ENCODE measurements around the gene RYR2. TPM values are rescaled to one million over a fixed set of nuclear protein-coding genes. Genes with fewer than 3 reads are reported as not detected.

RYR2 gene
- polyA plus RNA-seq, 3 donors from 2014 or later = 0.12 to 0.18 TPM; not detected in 1

DNA sequence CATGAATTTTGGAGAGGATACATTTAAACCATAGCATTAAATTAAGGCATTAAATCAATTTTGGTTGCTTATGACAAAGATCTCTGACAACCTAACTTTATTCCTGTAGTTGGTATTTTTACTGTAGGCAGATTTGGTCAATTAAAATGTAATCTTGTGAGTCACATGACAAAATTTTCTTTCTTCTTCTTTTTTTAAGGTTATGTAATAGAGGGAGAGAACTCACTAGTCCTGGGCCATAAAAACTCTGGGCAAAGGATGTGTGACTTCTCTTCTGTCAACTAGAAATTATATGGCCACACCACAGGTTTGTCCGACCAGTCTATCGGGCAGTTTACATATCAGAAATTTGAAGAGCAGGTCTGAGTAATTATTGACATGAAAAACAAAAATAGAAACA is 181.4 kb downstream of the RYR2 start:
- H3K4me3 Mint-ChIP-seq = no peak overlapping the region
- H3K9me3 Mint-ChIP-seq = peaks cover 0 to 8% (median 4%) of the 10 kb centered on the region in 6 donors
- H3K27me3 Mint-ChIP-seq (ENCODE audit: low read depth in 3 of 3) = peaks cover 0 to 2% (median 2%) of the 10 kb centered on the region in 3 donors
- no peak for DNase-seq
- no peaks in the 10 kb centered on the region for H3K36me3 Mint-ChIP-seq
- H3K27ac Mint-ChIP-seq = no peak overlapping the region
- H3K4me1 Mint-ChIP-seq = no peaks in the 10 kb centered on the region

DNA sequence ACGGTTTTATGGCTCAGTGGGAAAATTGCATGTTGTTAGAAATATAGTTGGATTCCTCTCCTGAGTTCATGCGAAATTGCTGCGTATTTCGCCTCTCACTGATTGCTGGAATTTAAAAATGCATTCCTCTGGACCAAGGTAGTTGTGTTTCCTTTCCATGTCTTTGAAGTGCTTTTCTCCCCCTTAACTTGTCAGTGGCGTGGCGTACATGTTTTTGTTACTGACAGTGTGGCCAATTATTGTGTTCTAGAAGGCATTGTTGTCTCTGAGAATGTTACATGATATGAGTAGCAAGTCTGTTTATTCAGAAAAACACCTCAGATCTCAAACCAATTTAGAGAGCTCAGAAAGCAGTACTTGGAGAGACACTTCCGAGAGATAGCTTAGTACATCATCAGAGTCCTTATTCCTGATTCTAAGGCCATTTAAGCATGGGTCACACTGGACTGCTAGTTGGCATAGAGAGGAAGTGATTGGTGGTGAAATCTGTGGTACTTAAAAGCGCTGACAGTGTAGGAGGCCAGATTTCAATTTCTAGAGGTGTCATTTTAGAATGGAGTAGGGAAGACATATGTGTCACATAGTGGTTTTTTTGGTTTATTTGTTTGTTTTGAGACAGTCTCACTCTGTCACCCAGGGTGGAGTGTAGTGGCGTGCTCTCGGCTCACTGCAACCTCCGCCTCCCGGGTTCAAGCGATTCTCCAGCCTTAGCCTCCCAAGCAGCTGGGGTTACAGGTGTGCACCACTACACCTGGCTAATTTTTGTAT is 184.4 kb downstream of the RYR2 start:
- Mint-ChIP-seq H3K27ac (no peak overlapping the region), H3K27me3 (ENCODE audit: low read depth in 3 of 3) (peaks cover 1 to 5% (median 4%) of the 10 kb centered on the region in 3 donors), H3K4me1 (no peaks in the 10 kb centered on the region), H3K4me3 (no peak overlapping the region), H3K9me3 (peaks cover 0 to 11% (median 4%) of the 10 kb centered on the region in 6 donors), H3K36me3 (no peaks in the 10 kb centered on the region)
- DNase-seq = no peak

DNA sequence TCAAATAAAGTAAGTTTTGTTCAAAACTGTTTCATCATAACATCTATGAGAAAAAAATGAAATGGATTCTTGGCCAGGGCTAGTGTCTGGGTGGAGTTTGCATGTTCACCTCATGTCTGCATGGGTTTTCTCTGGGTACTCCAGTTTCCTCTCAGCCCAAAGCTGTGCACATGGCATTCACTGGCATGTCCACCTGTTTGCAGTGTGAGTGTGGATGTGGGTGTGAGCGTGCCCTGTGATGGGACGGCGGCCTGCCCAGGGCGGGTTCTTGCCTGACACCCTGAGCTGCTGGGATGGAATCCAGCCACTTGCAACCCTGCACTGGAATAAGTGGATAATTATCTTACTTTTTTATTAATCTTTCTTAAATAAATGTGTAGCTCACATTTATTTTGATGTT is 185.5 kb downstream of the RYR2 start:
- Mint-ChIP-seq H3K4me3 (no peak overlapping the region), H3K27me3 (ENCODE audit: low read depth in 3 of 3) (peaks cover 1 to 5% (median 4%) of the 10 kb centered on the region in 3 donors), H3K36me3 (no peaks in the 10 kb centered on the region), H3K4me1 (no peaks in the 10 kb centered on the region), H3K9me3 (peaks cover 0 to 6% (median under 1%) of the 10 kb centered on the region in 6 donors), H3K27ac (no peak overlapping the region)
- no peak for DNase-seq

DNA sequence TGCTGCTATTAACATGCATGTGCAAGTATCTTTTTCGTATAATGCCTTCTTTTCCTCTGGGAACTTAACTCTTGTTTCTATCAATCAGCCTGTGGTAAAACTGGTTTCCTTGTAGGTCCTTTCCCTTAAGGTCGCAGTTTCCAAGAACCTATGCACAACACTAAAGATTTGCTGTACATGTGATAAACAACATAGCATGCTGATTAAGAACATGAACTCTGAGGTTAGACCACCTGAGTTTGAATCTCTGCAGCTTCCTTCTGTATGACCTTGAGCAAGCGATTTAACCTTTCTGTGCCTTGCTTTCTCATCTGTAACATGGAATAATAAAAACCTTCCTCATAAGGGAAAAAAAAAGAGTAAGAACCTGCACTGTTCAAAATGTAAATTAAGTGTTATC is 186.4 kb downstream of the RYR2 start:
- Mint-ChIP-seq H3K36me3 (no peaks in the 10 kb centered on the region), H3K4me3 (no peak overlapping the region), H3K9me3 (peaks cover 0 to 6% (median under 1%) of the 10 kb centered on the region in 6 donors), H3K27ac (no peak overlapping the region), H3K4me1 (no peaks in the 10 kb centered on the region), H3K27me3 (ENCODE audit: low read depth in 3 of 3) (peaks cover 1 to 5% (median 2%) of the 10 kb centered on the region in 3 donors)
- DNase-seq = no peak

DNA sequence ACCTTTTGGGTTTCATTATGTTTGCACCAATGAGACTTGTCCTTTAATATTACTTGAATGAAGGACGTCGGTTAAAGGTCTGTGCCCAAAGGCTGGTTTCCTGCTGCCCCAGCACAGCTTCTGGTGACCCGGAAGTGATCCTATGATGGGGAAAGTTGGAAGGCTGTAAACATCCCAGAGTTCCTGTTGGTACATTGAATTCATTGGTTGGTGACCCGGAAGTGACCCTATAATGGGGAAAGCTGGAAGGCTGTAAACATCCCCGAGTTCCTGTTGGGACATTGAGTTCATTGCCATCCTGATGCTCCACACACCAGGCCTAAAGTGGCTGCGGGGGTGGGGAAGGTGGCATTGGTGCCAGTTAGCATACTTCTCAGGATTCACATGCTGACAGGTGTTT is 187.3 kb downstream of the RYR2 start:
- Mint-ChIP-seq H3K27me3 (ENCODE audit: low read depth in 3 of 3) (peaks cover 1 to 5% (median 2%) of the 10 kb centered on the region in 3 donors), H3K27ac (no peak overlapping the region), H3K4me1 (no peaks in the 10 kb centered on the region), H3K4me3 (no peak overlapping the region), H3K9me3 (peaks cover 0 to 8% (median under 1%) of the 10 kb centered on the region in 6 donors), H3K36me3 (no peaks in the 10 kb centered on the region)
- no peak for DNase-seq

DNA sequence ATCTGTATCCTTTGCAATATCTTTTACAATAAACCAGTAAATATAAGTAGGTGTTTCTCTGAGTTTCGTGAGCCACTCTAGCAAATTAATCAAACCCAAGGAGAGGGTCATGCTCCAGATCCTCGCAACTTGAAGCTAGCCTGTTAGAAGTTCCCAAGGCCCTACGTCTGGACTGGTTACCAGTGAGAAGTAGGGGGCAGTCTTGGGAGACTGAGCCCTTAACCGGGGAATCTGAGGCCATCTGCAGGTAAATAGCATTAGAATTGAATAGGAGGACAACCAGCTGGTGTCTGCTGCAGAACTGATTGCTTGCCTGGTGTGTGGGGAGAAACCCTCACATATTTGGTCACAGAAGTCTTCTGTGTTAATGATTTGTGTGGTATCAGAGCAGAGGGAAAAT is 190.5 kb downstream of the RYR2 start:
- no peak overlapping the region for H3K27ac Mint-ChIP-seq
- no peaks in the 10 kb centered on the region for H3K36me3 Mint-ChIP-seq
- no peaks in the 10 kb centered on the region for H3K4me1 Mint-ChIP-seq
- H3K4me3 Mint-ChIP-seq = no peak overlapping the region
- peaks cover 1 to 3% (median 2%) of the 10 kb centered on the region in 3 donors for H3K27me3 Mint-ChIP-seq (ENCODE audit: low read depth in 3 of 3)
- H3K9me3 Mint-ChIP-seq = peaks cover 0 to 4% (median 1%) of the 10 kb centered on the region in 6 donors
- no peak for DNase-seq

DNA sequence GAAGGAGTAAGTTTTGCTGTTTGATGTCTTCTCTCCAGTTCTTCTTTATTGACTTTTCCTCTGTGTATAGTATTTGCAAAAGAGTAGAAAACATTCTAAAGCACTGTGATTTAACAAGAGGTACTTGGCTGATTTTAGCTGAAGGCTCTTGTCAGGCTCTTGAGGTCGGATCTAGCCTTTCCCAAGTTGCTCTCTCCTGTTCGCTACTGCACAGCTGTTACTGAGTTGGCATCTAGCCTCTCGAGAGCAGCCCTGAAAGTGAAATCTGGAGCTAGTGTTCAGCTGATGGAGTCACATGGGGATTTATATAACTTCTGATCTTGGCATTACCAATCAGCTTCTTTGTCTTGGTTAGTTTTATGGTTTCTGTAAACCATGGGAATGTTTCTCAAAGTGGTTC is 193.1 kb downstream of the RYR2 start:
- H3K9me3 Mint-ChIP-seq = peaks cover 0 to 3% (median under 1%) of the 10 kb centered on the region in 6 donors
- H3K4me3 Mint-ChIP-seq = no peak overlapping the region
- peaks cover 0 to 3% (median 0%) of the 10 kb centered on the region in 3 donors for H3K27me3 Mint-ChIP-seq (ENCODE audit: low read depth in 3 of 3)
- H3K4me1 Mint-ChIP-seq = no peaks in the 10 kb centered on the region
- H3K36me3 Mint-ChIP-seq = no peaks in the 10 kb centered on the region
- no peak overlapping the region for H3K27ac Mint-ChIP-seq
- DNase-seq = no peak

DNA sequence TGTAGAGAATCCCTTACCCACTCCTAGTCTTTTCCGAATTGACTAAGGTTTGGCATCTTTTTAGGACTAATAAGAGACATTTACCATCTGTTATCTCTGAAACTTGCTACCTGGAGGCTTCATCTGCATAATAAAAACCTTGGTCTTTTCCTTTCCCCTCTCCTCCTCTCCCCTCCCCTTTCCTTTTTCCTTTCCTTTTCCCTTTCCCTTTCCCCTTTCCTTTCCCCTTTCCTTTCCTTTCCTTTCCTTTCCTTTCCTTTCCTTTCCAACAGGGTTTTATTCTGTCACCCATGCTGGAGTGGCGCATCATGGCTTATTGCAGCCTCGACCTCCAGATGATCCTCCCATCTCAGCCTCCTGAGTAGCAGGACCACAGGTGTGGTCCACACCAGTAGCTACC is 195.7 kb downstream of the RYR2 start:
- no peak overlapping the region for H3K27ac Mint-ChIP-seq
- no peaks in the 10 kb centered on the region for H3K27me3 Mint-ChIP-seq (ENCODE audit: low read depth in 3 of 3)
- peaks cover 0 to 2% (median 0%) of the 10 kb centered on the region in 6 donors for H3K9me3 Mint-ChIP-seq
- H3K4me1 Mint-ChIP-seq = no peaks in the 10 kb centered on the region
- H3K4me3 Mint-ChIP-seq = no peak overlapping the region
- DNase-seq = no peak
- no peaks in the 10 kb centered on the region for H3K36me3 Mint-ChIP-seq

DNA sequence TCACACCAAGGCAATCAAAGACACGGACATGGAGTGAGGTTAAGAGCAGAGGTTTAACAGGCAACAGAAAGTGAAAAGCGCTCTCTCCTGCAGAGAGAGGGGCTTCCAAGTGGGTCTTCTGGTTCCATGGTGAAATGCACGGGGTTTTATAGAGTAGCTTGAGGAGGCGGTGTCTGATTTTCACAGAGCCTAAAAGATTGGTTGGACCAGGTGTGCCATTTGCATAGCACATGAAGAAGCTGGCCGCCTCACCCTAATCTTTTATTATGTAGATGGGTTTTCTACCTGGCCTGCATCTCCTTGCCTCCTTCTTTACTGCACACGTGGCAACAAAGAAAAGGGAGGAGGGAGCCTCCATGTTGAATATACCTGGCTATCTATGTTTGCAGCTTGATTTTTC is 197.3 kb downstream of the RYR2 start:
- Mint-ChIP-seq H3K27ac (no peak overlapping the region), H3K9me3 (peaks cover 0 to 4% (median 2%) of the 10 kb centered on the region in 6 donors), H3K27me3 (ENCODE audit: low read depth in 3 of 3) (no peaks in the 10 kb centered on the region), H3K4me1 (no peaks in the 10 kb centered on the region), H3K36me3 (no peaks in the 10 kb centered on the region), H3K4me3 (no peak overlapping the region)
- no peak for DNase-seq

DNA sequence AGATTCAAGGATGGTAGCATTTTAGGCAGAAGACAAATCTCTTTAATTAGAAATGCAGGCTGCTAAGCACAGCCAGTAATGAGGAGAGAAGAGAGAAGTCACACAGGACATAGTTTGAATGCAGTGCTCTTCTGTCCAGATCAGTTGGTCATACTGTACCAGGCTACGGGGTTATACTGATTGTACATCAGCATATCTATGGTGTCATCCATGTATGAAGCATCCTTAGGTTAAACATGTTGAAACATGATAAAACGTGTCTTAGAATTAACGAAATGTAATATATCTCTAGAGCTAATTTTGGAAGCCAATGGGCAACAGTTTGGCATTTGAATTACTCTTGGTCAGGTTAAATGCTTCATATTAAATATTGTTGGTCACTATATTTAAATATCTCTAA is 199.1 kb downstream of the RYR2 start:
- Mint-ChIP-seq H3K4me1 (no peaks in the 10 kb centered on the region), H3K27me3 (ENCODE audit: low read depth in 3 of 3) (no peaks in the 10 kb centered on the region), H3K27ac (no peak overlapping the region), H3K4me3 (no peak overlapping the region), H3K9me3 (peaks cover 0 to 4% (median 3%) of the 10 kb centered on the region in 6 donors), H3K36me3 (no peaks in the 10 kb centered on the region)
- no peak for DNase-seq

DNA sequence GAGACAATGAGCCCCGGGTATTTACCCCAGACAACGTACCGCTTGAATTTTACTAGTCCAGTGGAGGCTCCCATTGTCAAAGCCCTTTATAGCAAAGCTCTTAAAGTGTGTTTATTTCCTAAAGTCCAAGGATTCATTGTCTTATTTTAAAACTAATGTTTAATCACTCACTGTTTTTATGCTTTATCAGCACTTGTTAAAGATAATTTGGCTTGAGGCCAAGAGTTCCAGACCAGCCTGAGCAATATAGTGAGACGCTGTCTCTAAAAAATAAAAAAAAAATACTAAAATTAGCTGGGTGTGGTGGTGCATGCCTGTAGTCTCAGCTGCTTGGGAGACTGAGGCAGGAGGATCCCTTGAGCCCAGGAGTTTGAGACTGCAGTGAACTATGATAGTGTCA is 202.8 kb downstream of the RYR2 start:
- no peaks in the 10 kb centered on the region for H3K27me3 Mint-ChIP-seq (ENCODE audit: low read depth in 3 of 3)
- no peaks in the 10 kb centered on the region for H3K4me1 Mint-ChIP-seq
- H3K9me3 Mint-ChIP-seq = peaks cover 0 to 4% (median 4%) of the 10 kb centered on the region in 6 donors
- H3K27ac Mint-ChIP-seq = no peak overlapping the region
- no peak for DNase-seq
- H3K4me3 Mint-ChIP-seq = no peak overlapping the region
- no peaks in the 10 kb centered on the region for H3K36me3 Mint-ChIP-seq

DNA sequence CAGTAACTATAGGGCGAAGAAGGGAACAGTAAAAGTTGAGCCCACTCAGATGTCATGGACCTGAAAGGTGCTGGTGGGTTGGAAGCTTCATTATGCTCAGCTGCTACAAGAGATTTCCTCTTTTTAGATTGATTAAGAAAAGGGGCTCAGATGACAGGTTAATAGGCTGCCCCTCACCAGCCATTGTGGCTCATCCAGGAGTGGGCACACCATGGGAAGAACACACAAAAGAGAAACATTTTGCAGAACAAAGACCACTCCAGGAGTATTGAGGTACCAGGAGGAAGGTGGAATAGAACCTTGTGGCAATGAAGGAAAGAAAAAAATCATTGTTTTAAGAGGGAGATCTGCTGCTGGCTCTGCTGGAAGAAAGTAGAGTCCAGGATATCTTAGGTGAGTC is 205.5 kb downstream of the RYR2 start:
- H3K36me3 Mint-ChIP-seq = no peaks in the 10 kb centered on the region
- DNase-seq = no peak
- H3K27ac Mint-ChIP-seq = no peak overlapping the region
- H3K9me3 Mint-ChIP-seq = peaks cover 0 to 4% (median 4%) of the 10 kb centered on the region in 6 donors
- H3K4me3 Mint-ChIP-seq = no peak overlapping the region
- H3K4me1 Mint-ChIP-seq = no peaks in the 10 kb centered on the region
- H3K27me3 Mint-ChIP-seq (ENCODE audit: low read depth in 3 of 3) = no peaks in the 10 kb centered on the region

DNA sequence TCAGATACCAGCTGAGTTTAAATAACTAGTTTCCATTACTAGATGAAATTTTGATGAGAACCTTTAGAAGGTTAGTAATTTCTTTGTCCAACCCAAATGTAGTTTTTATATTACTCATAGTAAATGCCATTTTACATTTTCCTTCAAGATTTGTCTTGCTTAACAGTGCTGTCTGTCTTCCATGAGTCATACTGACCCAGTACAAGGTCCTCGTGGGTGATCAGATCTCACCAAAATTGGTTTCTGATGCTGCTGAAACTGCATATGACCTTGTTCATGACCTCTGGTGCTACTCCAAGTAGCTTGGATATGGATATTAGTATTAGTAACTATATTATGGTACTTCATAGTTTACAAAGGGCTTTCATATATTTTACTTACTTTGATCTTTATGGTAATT is 207.1 kb downstream of the RYR2 start:
- Mint-ChIP-seq H3K9me3 (peaks cover 0 to 4% (median under 1%) of the 10 kb centered on the region in 6 donors), H3K36me3 (no peaks in the 10 kb centered on the region), H3K27ac (no peak overlapping the region), H3K27me3 (ENCODE audit: low read depth in 3 of 3) (no peaks in the 10 kb centered on the region), H3K4me1 (no peaks in the 10 kb centered on the region), H3K4me3 (no peak overlapping the region)
- no peak for DNase-seq

DNA sequence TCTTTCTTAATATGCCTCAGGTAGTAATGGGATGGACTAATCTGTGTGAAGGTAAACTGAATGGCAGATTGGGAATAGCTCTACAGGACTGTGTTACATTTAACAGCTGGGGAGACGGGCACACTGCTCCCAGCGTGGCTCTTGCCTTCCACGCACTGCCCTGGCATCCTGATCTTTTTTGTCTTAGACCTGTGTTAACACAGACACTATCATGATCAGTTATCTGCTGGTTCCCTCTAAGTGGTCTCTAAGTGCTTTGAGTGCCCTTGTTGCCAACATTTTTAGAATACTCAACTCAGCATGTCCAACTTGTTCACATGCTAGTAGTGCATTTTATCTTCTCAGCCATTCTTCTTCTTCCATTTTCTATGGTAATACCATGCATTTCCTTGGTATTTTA is 208.1 kb downstream of the RYR2 start:
- Mint-ChIP-seq H3K4me3 (no peak overlapping the region), H3K36me3 (no peaks in the 10 kb centered on the region), H3K4me1 (no peaks in the 10 kb centered on the region), H3K27ac (no peak overlapping the region), H3K9me3 (peaks cover 0 to 3% (median under 1%) of the 10 kb centered on the region in 6 donors), H3K27me3 (ENCODE audit: low read depth in 3 of 3) (no peaks in the 10 kb centered on the region)
- no peak for DNase-seq

DNA sequence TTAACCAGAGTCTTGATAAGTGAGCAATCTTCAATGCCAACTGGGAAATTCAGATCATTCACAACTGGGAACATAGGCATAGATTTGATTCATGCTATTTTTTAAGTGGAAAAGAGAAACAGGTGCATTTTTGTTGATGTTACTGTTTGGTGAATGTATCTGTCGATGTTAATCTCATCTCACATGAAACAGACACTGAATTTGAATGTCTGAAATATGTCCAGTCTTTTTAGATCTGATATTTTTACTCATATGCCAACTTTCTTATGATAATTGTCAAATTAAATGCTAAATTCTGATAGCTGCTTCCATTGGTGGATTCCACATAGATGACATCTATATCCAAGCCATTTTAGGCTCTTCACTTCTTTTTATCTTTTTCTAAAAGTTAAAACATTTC is 213.1 kb downstream of the RYR2 start:
- H3K27ac Mint-ChIP-seq = no peak overlapping the region
- peaks cover 0 to 3% (median 2%) of the 10 kb centered on the region in 3 donors for H3K27me3 Mint-ChIP-seq (ENCODE audit: low read depth in 3 of 3)
- H3K9me3 Mint-ChIP-seq = peaks cover 0 to 10% (median 3%) of the 10 kb centered on the region in 6 donors
- H3K36me3 Mint-ChIP-seq = no peaks in the 10 kb centered on the region
- no peak for DNase-seq
- H3K4me3 Mint-ChIP-seq = no peak overlapping the region
- no peaks in the 10 kb centered on the region for H3K4me1 Mint-ChIP-seq

Data from immature natural killer cell (primary cell).